Activated CD8-positive, alpha-beta memory T cell treated with anti-CD3 and anti-CD28 coated beads for 4 hours (primary cell): ENCODE results near the gene CCDC90B.
"Not testable (repeated sequence)": the region's sequence is repeated elsewhere in the genome, so short reads cannot be mapped to it uniquely, and the experiment has no call there.

ENCODE experiments used
- DNase-seq, 2 donors: peaks; one replicate each; pipeline ENCODE4 v3.0.0-alpha.2; 2020; ENCODE audit warnings: low read depth in 2 of 2

The CCDC90B gene

DNA sequence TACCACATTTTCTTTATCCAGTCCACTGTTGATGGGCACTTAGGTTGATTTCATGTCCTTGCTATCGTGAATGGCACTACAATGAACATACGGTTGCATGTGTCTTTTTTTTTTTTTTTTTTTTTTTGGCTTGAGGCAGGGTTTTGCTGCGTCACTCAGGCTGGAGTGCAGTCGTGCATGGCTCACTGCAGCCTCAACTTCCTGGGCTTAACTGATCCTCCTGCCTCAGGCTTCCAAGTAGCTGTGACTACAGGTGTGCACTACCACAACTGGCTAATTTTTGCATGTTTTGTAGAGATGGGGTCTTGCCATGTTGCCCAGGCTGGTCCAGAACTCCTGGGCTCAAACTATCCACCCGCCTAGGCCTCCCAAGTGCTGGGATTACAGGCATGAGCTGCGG is 1.5 kb upstream of the CCDC90B start:
- DNase-seq, result no peak

DNA sequence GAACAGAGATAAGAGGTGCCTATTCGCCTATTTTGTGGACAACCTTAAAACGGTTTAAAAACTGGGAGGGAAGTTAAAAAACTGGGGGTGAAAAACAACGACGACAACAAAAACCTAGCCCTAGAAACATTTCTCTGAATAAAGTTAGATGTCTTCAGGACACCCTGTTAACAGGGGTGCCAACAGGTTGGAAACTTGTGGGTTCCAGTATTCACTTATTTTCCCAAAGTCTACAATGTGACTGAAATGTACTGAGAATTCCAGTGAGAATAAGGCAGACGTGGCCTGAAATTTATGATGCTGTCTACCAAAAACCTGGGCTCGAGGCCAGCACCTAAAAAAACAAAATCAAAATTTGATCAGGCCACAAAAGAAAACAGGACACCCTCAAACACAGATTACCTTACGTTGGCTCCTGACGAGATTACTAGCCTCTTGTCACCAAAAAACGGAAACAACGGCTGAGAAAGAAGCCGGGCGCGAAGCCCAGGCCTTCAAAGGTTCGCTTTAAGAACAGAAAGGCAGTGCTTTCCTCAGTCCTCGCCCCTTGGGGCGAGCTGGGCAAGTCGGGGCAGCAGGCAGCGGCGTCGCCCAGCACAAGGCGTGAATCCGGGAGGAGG is 906 bp downstream of the CCDC90B start:
- DNase-seq, result no peak

GRCh38 chr11:83284501-83285150 is 1.5 kb downstream of the CCDC90B start:
- DNase-seq, result no peak

DNA sequence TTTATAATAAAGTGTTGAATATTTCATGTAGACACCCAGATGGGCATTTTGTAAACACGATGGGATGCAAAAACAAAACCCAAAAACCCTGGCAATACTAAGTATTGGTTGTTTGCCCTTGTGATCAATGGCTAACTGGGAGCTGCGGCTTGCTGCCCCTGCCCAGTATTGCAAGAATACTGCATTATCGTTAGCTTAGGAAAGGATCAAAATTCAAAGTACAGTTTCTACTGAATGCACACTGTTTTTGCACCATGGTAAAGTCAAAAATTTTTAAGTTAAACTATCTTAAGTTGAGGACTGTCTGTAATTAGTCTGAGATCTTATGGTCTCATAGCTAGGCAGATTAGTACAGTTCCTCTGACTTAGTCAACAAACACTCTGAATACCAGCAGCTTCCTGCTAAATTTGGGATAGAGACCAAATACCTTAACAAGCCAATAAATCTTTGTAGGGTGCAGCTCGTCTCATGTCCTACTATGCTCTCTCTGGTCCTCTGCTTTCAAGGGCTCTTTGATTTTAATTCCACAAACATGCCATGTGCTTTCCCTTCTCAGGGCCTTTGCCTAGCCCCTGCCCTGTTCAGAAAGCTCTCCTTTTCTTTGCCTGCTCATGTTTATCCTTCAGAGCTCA is 4.0 kb downstream of the CCDC90B start:
- no peak for DNase-seq

DNA sequence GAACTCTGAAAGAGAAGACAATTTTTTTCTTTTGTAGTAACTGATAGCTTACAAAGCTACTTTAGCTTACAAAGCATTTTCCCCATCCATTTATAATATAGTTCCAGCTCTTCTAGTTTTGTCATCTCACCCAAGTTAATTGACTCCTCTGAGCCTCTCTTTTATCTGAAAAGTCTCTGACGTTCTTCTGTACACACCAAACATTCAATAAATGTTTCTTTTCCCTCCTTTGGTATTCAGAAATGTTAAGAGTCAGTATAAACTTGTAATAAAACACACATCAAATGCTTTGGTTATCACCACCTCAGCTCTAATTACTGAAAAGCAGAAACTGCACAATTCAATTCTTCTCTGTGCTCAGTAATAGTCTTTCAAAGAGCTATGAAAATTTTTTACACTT is 5.9 kb downstream of the CCDC90B start:
- no peak for DNase-seq

DNA sequence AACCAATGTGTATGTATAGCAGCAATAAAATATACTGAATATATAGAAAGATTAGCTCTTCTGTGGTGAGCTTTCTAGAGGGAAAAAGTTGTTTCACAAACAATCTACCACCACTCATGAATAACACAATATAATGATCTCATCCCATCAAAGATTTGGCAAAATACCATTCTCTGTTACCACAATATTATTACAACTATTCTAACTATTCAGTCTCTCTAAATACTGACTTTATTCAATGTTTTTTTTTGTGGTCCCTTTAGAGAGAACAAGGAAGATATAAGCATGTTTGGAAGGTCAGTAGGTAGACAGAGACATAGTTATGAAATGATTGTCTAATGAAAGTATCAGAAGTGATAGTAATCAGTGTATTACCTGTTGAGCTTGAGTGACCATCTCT is 7.8 kb downstream of the CCDC90B start:
- no peak for DNase-seq

GRCh38 chr11:83275888-83276641 is 10.1 kb downstream of the CCDC90B start:
- no peak for DNase-seq

DNA sequence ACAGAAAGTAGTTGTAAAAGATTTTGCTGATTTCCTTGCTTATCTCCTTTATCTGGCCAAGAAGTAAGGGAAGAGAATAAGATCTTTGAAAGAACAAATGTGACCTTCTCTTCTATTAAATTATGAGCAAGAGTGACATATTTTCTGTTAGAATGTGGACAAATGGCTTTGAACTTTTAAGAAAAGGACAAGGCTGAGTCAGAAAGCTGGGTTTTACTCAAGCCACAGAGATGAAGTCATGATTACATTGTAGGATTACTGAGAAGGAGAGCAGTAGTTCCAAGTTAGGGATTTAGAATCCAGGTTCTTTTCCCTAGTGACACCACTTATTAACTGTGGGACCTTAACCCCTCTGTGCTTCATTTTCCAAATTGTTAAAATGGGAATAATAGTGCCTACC is 13.5 kb downstream of the CCDC90B start:
- DNase-seq, result no peak

DNA sequence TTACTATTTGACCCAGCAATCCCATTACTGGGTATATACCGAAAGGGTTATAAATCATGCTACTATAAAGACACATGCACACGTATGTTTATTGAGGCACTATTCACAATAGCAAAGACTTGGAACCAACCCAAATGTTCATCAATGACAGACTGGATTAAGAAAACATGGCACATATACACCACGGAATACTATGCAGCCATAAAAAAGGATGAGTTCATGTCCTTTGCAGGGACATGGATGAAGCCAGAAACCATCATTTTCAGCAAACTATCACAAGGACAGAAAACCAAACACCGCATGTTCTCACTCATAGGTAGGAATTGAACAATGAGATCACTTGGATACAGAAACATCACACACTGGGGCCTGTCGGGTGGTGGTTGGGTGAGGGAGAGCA is 14.4 kb downstream of the CCDC90B start:
- not testable (repeated sequence) for DNase-seq

GRCh38 chr11:83269080-83269479 is 17.1 kb downstream of the CCDC90B start:
- DNase-seq, result not testable (repeated sequence)

GRCh38 chr11:83265331-83265730 is 20.8 kb downstream of the CCDC90B start:
- no peak for DNase-seq

GRCh38 chr11:83259559-83259958 is 26.6 kb downstream of the CCDC90B start:
- DNase-seq, result no peak

- DNase-seq, result no peak
Measured at GRCh38 chr11:83257761-83258168, 28.4 kb downstream of the CCDC90B start.

GRCh38 chr11:83256602-83257340 is 29.4 kb downstream of the CCDC90B start:
- no peak for DNase-seq

DNA sequence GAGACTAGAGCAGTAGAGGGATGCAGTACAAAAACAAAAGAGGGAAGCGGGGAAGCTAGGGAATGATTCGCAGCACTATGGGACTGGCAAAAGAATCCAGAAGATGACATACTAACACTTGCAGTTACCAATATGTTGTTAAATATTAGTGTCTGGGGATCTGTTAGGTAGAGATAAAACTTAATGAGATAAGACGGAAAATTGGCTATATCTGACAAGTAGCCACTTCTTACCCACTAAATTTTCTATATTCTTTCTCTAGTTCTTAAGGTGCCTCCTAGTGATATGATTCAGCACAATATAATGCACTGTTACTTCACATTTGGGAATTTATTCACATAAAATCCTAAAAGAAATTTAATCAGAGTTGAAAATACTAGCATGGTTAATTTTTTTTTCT is 30.8 kb downstream of the CCDC90B start:
- DNase-seq, result no peak

GRCh38 chr11:83252941-83253340 is 33.2 kb downstream of the CCDC90B start:
- DNase-seq, result no peak

GRCh38 chr11:83252266-83252665 is 33.9 kb downstream of the CCDC90B start:
- DNase-seq, result no peak

GRCh38 chr11:83249972-83250593 is 36.1 kb downstream of the CCDC90B start:
- no peak for DNase-seq

GRCh38 chr11:83249445-83249844 is 36.7 kb downstream of the CCDC90B start:
- no peak for DNase-seq

DNA sequence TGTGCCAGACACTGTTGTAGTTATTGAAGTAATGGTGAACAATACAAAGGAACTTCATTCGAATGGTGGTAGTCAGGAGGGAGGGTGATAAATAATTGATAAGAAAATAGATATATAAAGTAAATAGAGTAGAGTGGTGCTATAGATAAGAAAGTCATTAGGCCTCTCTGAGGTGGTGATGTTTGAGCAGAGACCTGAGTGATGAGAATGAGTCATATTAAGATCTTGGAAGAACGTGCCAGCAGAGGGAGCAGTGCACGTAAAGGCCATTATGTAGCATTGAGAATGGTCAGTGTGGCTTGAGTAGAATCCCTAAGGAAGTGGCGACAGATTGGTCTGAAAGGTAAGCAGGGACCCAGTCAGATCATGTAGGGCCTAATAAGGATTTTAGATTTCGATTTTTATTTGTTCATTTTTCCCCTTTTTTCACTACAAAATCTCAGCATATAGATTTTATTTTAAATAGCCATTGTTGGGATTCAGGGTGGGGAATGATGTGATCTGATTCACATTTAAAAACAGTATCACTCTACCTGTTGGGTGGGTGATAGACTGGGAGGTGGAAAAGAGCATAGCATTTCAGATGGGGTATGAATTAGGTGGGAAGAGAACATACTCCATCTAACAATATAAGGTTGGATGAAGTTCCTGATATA is 44.7 kb downstream of the CCDC90B start:
- no peak for DNase-seq

DNA sequence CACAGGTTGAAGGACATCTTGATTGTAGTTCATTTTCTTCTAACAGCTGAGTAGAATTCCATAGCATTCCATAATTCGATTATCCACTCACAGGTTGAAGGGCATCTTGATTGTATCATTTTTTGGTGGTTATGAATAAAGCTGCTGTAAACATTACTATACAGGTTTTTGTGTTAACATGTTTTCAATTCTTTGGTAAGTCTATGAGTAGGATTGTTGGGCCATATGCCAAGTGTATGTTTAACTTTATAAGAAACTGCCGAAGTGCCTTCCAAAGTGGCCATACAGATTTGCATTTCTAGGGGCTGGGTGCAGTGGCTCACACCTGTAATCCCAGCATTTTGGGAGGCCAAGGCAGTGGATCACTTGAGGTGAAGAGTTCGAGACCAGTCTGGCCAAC is 48.1 kb downstream of the CCDC90B start:
- no peak for DNase-seq
